GM19463 (cell line): Measurements from ENCODE around the gene SP3.
A peak's percentile ranks its signal among the peaks of the same experiment; 100 is the strongest.
"Not testable (repeated sequence)": the region's sequence is repeated elsewhere in the genome, so short reads cannot be mapped to it uniquely, and the experiment has no call there.

ENCODE experiments used
- ATAC-seq: cut with Tn5 transposase; IDR thresholded peaks from one replicate; pipeline ENCODE4 v1.9.1; 2021; ENCODE audit warnings: mild to moderate bottlenecking, moderate library complexity; ENCODE audit not compliant: unreplicated experiment

Gene SP3

DNA sequence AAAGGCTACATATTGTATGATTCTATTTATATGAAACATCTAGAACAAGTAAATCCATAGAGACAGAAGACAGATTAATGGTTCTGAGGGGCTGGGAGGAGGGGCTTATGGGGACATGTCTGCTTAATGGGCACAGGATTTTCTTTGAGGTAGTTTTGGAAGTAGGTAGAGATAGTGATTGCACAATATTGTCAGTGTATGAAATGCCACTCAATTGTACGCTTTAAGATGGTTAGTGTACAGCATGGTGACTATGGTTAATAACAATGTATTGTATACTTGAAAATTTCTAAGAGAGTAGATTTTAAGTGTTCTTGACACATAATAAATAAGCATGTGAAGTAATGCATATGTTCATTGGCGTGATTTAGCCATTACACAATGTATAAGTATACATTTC is 68.4 kb downstream of the SP3 start:
- ATAC-seq = no peak

DNA sequence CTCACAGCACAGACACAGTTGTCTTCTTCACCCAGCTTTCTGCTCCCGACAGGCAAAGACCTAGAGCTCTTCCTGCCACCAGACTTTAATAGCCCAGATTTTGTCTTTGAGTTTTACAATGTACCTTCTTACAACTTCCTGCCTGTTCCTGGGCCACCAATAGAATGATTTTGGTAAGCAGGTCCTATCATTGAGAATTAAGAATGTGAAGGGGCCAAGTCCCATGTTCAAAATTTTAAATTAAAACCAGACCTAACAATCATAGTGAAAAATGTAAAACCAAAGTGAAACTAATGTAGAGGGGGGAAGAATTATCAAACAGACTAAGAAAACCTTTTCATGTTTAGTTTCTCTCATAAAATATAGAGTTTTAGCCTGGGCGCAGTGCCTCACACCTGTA is 72.8 kb downstream of the SP3 start:
- no peak for ATAC-seq

DNA sequence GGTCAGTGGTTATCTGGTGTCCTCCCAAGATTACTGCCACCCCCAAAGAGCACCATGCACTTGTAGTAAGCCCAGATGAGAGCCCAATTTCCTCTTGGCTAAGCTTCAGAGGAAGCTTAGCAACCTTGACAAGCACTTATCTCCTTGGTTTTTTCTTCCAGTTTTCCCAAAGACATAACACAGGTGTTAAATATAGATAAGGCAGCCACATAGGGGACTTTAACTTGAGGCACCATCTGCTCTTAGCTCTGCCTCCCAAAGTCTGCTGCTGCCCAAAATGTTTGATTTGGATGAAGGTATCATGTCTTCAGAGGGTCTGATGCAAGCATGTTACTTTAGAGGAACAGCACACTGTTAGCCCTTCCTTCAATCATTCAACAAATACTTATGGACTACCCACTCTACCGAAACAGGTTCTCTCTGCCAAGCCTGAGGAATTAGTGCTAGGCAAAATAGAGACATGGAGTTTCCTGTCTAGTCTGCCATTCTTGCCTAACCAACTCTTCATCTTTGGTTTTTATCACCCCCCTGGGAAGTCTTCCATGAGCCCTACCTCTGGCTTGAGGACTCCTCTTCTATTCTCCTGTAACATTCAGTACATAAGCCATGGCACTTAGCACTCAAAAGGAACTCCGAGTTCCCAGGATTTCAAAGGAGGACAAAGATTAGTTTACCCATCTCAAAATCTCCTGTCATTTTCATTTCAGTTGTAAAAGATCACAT is 73.7 kb downstream of the SP3 start:
- no peak for ATAC-seq

DNA sequence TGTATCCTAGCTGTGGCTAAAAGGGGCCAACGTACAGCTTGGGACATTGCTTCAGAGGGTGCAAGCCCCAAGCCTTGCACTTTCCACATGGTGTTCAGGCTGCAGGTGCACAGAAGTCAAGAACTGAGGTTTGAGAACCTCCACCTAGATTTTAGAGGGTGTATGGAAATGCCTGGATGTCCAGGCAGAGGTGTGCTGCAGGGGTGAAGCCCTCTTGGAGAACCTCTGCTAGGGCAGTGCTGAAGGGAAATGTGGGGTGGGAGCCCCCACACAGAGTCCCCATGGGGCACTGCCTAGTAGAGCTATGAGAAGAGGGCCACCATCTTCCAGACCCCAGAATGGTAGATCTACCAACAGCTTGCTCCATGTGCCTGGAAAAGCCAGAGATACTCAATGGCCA is 75.7 kb downstream of the SP3 start:
- not testable (repeated sequence) for ATAC-seq

DNA sequence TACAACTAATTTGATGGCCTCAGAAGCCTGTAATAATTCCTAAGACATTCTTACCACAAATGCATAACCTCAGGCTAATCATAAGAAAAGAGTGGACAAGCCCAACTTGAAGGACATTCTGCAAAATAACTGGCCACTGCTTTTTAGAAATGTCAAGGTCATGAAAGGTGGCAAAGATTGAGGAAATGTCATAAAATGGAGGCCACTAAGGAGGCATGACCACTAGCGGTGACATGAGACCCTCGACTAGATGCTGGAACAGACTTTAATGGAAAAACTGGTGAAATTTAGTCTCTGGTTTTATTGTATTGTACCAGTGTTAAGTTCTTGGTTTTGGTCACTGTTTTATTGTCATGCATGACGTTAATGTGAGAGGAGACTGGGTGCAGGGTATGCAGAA is 78.6 kb downstream of the SP3 start:
- no peak for ATAC-seq

DNA sequence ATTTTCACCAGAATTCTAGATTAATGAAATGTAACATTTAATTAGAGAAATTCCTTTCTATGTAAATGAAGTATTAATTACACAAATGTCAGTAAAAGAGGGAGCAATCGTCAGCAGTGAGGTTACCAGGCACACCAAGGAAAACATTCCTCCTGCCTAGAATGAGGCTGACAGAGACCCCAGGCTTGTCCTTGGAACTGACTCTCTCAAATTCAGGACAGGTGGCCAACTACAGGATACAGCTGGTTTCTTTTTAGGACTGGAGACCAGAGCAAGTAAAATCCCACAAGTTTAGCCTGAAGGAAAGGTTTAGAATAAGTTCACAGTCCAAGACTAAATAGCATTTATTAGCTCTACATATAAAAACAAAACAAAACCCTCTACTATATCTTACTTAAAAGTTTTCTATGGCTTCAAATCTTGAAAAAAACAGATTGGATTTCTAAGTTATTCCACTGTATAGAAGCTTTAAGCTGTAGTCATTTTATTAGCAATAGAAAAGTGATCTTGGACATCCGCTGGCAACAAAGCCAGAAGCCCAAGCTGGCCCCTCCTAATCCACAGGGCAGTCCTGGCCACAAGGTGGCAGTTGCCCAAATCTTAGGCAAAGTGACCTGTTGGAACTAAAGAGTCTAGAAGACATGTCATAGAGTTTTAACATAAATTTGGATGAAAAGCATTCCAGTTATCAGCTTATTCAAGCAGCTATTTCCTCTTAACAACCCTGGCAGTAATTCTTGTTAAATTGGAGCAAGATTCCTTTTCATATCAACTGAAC is 81.0 kb downstream of the SP3 start:
- no peak for ATAC-seq

DNA sequence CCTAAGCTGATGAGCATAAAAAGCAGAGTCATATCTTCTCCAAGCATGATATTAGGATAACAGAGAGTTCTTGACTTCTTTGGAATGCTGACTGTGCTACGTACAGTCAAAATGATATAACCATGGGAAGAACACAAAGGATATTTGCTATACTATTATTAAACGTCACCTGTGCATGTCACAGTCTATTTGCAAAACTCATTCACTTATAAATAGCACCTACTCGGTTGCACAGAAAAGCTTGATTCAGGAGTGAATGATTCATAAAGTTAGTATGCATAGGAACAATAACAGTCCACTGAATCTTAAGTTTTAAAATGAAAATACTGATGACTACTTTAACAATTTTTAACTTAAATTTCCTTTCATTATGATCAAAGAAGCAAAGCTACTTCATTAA is 83.3 kb downstream of the SP3 start:
- ATAC-seq = no peak

DNA sequence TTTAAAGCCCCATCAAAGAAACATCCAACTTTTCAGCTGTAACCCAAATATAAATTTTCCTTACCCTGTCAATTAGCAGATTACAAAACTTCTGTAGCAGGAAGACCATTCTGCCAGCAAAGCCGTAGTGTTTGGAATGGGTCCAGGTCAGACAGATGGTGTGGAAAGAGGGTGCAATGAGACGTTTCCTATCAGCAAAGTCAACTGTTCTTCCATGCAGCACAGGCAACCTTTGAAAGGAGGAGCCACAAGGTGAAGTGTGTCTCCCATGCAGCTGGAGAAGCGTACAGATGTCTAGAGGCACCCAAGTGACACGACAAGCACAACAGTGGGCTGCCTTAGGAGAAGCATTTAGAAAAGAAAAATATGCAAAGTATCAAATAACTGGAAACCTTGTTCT is 83.7 kb downstream of the SP3 start:
- ATAC-seq = no peak

DNA sequence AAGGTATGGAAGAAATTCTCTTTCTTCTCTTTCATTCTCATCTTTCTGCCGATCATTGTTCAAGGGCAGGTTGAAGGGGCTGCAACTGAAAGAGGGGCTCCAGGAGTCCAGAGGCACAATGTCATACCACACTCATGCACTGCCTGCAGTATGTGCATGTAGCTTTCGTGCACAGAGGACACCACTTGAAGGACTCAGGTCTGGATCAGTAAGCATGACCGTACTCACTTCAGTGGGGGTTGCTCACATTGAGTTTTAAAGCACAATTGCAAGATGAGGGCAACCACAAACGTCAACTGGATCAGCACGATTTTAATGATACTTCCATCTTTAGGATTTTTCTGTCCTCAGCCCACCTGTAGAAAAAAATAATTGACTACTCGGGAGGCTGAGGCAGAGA is 84.6 kb downstream of the SP3 start:
- ATAC-seq = no peak

DNA sequence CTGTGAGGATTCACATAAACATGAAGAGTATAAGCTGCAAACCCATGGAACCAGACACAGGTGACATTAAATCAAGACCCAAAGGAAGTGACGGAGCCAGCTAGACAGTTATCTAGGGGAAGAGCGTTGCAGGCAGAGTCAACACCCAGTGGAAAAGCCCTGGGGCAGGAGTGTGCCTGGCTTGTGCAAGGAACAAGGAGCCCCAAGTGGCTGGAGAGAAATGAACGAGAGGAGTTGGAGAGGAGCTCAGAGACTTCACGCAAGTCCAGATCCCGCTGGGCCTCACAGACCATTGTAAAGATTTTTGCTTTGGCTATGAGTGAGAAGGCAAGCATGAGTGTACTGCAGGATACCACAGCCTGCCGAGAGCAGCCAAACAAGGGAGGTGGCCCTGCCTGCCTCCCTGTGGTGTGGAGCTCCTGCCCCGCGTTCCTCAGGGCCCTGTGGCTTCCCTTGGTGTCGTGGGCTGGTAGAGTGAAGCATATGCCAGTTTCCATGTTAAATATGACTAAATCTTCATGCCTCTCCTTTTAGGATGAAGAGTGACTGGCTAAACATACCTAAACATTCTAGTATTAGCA is 88.2 kb downstream of the SP3 start:
- no peak for ATAC-seq

DNA sequence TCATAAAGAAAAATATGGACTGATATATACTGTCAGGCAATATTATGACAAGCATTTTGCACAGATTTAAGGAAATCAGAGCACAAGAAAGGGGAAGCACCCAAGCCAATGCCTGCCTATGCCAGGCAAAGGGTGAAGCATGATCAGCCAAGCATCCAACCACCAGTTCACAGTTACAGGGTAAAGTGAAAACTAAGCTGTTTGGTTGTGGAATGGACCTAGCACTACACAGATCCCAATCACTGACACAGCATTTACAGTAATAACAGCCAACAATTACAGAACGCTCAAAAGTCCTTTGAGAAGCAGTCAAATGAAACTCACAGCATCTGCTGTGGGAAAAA is 90.3 kb downstream of the SP3 start:
- peak; percentile 97 for ATAC-seq

DNA sequence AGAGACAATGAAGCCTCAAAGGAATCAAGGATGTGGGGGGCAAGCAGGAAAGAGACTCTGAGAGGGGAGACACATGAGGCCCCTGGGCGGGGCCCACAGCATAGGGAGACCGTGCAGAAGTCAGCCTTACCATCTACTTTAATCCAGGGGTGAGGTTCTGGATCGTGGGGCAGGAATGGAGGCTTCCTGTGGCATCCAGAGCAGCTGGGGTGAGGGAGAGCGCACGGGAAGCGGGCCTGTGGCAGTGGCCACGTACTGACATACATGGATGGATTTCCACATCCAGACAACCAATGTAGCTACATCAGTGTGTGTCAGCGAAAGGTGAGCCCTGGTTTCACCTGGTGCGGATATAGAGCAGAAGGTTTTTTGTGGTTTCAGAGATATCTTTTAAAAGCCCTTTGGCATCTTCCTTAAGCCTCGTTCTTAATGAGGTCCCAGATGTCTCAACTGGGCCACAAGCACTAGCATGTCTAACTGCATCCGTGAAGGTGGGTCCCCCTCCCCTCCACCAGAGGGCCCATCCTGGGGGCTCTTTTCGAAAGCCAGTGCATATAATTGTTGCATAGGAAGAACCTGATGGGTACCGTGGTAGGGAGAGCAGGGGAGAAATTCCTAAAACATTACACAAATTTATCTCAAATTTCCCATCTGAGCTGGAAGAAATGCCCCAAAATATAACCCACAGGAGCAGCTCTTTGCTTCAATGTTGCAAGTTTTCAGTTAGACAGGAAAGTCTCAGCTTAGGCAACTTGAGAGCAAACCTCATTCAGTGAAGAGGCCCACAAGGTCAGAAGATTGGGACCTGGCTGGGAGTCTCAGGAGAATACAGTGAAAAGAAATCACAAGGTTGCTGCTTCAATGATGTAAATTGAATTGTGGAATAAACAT is 90.9 kb downstream of the SP3 start:
- ATAC-seq = peak; percentile 37

DNA sequence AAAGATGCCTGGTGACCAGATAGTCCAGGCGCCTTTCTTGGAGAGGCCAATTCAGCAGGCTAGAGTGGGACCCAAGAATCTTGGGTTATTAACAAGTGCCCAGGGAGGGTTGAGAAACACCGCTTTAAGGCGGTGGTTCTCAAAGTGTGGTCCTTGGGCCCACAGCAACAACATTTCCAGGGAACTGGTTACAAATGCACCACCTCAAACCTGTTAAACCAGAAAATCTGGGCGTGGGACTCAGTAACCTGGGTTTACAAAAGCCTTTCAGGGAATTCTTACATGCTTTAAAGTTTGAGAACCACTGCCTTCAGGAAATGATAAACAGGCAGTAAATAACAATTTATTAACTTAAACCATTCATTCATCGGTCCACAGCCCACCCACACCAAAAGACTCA is 92.5 kb downstream of the SP3 start:
- ATAC-seq = no peak

DNA sequence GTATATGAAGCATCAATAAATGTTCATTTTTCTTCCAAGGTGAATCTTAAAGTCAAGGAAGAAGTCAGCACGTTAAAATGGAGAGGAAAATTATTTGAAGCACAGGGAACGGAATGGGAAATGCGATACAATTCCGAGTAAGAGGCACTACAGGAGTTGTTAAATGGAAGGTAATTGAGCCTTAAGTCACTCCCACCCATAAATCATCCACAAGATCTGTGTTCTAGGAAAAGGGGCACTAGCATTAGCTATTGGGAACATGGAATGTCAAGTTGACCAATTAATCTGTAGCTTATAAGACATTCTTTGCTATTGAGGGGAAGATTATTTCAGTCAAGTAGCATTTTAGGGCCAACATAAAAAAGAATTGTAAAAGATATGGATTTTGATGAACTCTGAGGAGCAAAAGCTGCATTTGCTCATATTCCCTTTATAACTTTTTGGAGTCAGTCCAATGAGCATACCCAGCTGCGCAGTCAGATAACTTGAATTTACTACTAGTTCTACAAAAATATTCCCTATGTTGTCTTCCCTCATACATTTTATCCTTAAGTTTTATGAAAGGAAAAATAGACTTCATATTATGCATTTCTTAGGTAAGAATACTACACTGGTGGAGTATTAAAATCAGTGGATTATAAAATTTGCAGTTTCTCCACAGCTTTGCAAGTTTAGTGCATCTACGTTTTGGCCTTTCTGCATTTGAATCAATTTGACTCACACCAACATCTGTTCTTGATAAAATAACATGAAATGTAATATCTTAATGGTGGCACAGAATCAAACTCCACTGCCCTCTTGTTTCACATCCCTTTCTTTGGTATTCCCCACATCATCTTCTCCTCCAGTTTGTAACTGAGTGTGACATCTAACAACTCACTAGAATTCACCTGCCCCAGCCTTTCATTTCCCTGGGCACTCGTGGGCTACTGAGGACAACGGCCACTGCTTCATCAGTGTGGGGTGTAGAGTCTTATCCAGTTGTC is 95.6 kb downstream of the SP3 start:
- no peak for ATAC-seq

DNA sequence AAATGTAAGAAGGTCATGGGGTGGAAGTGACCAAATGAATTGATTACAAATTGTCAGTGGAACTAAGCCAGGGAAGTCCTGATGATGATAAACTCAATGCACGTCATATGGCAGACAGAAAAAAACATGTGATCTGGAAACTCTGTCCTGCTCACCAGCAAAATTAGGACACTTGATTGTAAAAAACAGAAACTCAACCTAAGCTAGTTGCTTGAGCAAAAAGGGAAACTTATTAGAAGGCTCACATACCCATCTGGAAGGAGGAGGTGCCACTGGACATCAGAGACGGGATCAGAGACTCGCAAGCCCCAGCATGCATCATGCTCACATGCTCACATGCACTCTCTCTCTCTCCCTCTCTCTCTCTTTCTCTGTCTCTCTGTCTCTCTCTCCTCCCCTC is 96.8 kb downstream of the SP3 start:
- ATAC-seq = no peak

DNA sequence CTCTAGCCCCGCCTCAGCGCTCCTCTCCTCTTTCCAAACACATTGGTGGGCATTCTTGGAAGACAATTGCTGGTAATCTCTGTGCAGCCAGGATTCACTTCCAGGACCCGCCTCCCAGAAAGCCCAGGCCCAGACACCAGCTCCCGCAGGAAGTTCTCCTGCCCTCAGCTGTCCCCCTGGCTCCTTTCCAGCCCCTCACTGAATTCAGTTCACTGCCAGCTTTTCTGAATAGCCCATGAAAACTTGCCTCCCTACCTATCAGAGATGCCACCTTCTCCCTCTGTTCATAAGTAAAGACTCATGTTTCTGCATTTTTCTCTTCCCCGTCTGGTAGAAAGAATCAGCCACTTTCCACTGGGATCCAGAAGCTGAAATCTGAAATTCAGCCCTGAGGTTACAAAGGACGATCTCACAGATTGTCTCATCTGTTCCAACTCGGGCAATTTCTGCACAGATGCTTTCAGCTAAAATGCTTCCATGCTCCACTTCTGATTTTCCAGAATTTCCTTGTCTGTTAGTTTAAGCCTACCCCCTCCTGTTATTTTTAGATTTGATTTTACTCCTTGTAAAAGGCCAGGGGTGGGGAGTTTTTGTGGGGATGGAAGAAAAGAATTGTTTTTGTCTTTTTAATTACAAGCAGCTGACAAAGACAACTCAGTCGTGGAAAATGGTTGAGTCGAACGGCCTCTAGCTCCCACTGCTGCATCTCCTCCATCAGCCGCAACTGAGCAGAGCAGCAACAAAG is 98.1 kb downstream of the SP3 start:
- no peak for ATAC-seq

DNA sequence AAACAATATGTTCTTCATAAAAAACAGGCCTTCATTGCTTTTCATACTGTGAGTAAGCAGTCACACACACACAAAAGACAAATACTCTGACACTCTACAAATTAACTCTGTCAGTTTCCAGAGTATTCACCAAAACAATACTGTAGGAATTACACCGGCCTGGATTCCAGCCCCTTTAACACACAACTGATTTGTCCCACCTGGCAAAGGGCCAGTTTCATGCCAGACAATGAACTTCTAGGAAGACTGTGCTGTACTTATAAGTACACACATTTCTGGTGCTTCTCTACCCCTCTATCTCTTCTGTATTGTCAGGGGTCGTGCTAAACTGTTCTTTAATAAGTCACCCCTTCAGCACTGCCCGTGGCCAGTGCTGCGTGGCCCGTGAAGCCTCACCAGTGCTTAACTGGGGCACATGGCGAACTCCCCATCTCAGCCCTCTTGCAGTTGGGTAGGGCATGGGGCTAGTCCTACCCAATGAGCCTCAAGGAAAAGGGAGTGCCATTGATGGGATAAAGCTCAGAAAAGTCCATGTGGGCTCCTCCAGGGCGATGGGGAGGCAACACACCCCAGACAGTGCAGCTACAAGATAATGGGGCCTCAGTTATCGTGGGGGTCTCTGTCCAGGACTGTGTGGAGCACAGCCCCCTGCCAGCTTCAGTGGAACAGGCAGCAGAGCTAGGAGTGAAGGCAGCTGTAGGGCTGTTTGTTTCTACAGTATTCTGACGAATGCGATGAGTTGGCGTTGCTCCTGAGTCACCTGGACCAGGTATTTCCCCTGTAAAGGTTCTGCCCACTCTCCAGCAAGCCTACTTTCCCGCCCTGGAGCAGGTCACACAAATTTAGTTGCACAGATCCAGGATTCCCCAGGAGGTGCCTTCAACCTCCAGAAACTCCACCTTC is 99.0 kb downstream of the SP3 start:
- ATAC-seq = no peak

DNA sequence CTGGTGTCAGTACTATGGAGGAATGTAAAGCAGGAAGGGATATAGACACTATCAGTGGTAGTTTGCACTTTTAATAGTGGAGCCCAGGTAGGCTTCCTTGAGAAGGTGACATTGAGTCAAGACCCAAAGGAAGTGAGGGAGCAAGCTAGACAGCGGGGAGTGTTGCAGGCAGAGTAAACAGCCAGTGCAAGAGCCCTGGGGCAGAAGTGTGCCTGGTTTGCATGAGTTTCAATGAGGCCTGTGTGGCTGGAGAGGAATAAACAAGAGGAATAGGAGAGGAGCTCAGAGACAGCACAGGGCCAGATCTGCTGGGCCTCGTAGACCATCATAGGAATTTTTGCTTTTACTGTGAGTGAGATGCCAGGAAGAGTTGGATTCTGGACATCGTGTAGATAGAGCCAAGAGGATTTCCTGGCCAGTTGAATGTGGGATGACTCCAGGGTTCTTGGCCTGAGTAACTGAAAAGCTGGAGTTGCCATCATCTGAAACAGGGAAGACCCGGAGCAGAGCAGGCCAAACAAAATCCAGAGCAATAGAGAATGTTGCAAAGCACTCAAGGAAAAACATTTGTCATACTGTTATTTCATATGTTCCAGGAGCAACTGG is 102.5 kb downstream of the SP3 start:
- no peak for ATAC-seq
